GM21723 (cell line): Measurements from ENCODE around the gene REC8.
A peak's percentile ranks its signal among the peaks of the same experiment; 100 is the strongest.
"Not testable (repeated sequence)": the region's sequence is repeated elsewhere in the genome, so short reads cannot be mapped to it uniquely, and the experiment has no call there.

ENCODE experiments used
- ATAC-seq: cut with Tn5 transposase; IDR thresholded peaks from one replicate; pipeline ENCODE4 v1.9.1; 2021; ENCODE audit warnings: mild to moderate bottlenecking, moderate library complexity; ENCODE audit not compliant: unreplicated experiment

Gene REC8

DNA sequence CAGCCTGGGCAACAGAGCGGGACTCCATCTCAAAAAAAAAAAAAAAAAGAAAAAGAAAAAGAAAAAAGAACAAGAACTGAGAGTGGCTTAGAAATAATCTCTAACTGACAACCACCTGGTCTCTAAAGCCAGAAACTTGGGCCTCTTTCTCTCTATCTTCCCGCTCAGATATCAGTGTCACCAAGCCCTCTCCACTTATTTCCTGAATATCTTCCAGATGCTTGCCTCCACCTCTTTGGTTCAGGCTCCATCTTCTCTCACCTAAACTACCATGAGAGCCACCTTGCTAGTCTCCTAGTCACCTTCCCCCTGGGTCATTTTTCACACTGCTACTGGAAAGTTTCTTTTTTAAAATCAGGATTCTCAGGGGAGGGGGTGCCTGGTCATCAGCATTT is 25.2 kb downstream of the REC8 start:
- ATAC-seq: no peak

DNA sequence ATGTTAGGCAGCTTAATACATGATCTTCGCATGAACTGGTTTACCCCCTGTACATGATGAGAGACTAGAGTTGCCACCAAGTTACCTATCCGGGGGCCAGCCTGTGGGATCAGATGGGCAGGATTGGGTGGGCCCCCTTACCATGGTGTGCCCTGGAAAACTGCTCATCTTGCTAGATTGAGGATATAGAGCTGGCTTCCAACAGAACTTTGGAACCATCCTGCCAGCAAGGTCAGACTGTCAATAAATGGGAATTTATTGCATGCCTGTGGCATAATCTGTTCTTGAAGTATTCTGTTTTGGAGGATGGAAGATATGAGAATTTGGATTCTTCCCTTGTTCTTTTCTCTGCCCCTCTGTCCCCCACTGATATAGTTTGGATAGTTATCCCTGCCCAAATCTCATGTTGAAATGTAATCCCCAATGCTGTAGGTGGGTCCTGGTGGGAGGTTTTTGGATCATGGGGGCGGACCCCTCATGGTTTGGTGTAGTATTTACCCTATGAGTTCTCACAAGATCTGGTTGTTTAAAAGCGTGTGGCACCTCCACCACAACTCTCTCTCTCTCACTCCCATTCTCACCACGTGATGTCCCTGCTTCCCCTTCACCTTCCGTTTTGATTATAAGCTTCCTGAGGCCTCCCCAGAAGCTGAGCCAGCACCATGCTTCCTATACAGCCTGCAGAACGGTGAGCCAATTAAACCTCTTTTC is 27.1 kb downstream of the REC8 start:
- ATAC-seq: no peak

DNA sequence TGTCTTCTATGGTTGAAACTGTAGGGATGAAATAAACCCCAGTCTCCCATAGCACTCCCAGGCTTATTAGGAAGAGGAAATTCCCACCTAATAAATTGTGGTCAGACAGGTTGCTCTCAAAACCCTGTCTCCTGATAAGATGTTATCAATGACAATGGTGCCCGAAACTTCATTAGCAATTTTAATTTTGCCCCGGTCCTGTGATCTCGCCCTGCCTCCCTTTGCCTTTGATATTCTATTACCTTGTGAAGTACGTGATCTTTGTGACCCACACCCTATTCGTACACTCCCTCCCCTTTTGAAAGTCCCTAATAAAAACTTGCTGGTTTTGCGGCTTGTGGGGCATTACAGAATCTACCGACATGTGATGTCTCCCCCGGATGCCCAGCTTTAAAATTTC is 30.7 kb downstream of the REC8 start:
- not testable (repeated sequence) for ATAC-seq

DNA sequence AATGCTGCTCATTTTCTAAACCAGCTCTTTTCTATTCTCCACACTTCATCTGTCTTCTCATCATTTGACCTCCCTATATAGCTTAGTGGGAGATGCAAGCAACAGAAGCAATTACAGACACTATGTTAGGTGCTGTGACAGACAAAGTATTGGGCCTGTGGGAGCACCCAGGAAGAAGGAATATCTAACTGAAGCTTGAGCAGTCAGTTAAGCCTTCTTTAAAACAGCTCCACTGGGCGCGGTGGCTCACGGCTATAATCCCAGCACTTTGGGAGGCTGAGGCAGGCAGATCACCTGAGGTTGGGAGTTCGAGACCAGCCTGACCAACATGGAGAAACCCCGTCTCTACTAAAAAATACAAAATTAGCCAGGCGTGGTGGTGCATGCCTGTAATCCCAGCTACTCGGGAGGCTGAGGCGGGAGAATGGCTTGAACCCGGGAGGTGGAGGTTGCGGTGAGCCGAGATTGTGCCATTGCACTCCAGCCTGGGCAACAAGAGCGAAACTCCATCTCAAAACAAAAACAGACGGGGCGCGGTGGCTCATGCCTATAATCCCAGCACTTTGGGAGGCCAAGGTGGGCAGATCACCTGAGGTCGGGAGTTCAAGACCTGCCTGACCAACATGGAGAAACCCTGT is 31.5 kb downstream of the REC8 start:
- not testable (repeated sequence) for ATAC-seq

DNA sequence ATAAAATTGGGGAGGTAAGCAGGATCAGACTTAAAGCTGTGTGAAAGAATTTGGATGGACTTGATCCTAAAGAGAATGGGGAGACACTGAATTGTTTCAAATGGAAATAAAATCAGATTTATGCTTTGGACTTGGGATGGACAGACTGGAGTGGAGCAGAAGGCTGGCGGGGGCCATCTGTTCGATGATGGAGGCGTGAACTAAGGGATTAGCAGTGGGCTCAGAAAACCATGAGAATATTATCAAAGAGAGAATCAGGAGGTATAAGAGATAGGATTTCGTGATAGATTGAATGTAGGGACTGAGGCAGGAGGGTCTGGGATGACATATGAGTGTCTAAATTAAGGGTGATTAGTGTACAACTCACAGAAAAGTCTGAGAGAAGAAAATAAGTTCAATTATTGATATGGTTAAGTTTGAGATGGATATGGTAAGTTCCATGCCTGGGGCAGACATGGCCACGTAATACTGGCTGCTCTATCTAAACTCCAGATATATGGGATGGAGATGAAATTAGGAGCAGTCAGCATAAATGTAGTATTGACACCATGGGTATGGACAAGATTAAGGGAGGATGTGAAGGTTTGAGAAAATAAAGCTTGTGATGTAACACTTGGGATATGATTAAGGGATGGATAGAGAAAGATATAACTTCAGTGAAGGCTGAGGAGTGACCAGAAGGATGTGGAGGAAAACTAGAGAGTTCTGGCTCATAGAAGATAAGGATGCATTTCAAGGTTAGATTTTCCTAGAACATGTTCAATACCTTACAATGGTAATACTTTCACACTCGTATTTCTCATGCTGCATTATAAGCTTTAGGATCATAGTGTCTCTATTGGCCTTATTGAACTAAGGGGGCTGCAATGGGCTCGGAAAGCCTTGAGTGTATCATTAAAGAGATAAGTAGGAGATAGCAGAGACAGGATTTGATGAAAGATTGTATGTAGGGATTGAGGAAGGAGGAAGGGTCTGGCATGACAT is 32.6 kb downstream of the REC8 start:
- ATAC-seq: no peak

DNA sequence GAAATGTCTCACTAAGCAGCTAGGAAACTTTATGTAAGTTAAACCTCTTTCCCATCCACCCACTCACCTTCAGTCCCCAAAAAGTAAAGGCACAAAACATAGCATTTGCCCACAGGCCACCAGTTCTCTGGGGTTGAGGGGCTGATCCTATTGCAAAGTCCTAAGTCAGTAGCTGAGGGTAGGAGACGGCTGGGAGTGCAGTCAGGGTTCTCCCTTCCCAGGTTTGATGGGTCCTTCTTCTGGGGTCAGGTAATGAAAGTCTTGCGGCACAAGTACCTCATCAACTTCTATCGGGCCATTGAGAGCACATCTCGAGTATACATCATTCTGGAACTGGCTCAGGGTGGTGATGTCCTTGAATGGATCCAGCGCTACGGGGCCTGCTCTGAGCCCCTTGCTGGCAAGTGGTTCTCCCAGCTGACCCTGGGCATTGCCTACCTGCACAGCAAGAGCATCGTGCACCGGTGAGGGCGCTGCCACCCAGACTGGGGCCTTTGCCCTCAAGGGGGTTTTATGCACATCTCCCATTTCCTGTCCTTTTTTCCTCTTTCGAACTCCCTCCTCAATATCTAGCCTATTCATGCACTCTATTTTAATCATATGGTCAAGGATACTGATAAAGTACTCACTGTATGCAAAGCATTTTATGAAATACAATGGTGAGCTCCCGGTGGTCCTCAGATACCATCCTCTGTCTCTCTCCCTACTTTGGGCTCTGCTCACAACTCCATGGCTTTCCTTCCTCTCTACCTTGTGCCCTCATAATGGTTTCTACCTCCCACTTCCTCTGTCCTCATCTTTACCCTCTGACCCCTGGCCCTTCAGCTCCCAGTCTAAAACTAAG is 34.6 kb downstream of the REC8 start:
- ATAC-seq: no peak

DNA sequence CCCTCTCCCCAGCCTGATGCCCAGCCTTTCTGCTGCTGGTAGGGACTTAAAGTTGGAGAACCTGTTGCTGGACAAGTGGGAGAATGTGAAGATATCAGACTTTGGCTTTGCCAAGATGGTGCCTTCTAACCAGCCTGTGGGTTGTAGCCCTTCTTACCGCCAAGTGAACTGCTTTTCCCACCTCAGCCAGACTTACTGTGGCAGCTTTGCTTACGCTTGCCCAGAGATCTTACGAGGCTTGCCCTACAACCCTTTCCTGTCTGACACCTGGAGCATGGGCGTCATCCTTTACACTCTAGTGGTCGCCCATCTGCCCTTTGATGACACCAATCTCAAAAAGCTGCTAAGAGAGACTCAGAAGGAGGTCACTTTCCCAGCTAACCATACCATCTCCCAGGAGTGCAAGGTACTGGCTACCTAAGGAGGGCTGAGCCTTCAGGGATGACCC is 35.2 kb downstream of the REC8 start:
- no peak for ATAC-seq

DNA sequence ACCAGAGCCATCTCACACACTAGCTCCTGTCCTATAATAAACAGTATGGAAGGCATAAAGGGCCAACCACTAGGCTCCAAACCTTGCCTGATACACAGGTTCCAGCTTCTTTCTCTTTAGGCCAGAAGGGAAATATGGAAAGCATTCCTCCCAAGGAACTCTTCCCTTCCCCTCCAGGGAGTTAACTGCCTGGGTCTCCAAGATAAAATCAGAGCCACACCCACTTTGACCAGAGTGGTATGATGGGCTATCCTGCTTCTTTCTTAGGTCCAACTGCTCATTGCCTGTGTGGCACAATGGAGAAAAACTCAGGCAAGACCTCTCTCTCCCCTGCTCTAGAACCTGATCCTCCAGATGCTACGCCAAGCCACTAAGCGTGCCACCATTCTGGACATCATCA is 35.7 kb downstream of the REC8 start:
- no peak for ATAC-seq

DNA sequence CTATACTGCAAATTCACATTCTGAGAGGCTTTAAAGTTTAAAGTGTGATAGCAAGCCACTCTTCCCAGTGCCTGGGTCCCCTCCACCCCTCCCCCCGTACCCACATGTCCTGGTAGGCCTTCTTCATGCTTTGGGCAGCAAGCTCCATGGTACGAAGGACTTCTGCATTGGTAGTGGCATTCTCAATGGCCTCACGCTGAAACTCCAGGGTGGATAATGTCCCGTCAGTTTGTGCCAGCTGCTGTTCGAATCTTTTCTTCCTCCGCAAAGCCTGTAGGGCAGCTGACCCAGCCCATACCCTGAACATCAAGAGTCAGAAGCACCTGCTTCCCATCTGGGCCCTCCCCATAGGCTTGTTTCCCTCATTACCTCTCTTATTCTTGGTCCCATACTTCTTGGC is 39.4 kb downstream of the REC8 start:
- no peak for ATAC-seq

DNA sequence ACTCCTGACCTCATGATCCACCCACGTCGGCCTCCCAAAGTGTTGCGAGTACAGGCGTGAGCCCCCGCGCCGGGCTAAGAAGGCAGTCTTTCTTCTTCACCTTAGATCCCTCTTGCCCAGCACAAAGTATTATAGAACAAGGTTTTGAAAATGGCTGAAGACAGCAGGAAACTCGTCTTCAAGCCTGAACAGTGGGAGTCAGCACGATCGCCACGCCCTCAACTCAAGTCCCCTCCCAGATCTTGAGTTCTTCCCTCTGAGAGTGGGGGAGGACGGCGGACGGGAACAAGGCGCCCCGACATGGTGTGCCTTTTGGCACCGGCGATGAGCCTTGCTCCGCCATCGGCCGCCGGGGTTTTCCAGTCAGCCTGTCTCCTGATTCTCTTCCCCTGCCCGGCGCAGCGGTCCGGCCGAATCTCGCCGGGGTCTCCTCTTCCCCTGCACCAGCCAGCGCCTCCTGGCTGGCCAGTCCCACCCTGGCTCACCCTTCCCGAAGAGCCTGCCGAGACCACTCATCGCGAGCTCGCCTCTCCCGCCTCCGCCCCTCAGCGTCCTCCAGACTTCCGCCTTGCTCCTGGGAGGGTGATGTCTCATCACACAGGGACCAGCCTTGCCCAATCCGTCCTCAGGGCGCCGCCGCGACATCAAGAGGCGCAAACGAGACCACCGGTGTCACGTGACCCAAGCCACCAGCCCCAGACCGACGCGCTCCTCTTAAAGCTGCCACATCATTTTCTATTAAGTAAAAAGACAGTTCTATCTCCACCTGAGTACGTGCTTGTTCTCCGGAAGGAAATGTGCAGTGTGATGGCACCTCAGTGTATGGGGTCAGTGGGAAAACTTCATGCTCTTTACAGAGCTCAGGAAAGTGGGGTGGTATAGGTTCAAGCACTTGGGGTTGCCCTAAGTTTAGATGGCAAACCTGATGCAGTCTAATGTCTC is 41.3 kb downstream of the REC8 start, which contains the start of gene CHMP4A:
Gene CHMP4A, minus strand, starts transcription at position 565 of the 942 bp plus-strand sequence. Its CDS starts 49 bp downstream, at position 516.
- ATAC-seq: peak; percentile 79

DNA sequence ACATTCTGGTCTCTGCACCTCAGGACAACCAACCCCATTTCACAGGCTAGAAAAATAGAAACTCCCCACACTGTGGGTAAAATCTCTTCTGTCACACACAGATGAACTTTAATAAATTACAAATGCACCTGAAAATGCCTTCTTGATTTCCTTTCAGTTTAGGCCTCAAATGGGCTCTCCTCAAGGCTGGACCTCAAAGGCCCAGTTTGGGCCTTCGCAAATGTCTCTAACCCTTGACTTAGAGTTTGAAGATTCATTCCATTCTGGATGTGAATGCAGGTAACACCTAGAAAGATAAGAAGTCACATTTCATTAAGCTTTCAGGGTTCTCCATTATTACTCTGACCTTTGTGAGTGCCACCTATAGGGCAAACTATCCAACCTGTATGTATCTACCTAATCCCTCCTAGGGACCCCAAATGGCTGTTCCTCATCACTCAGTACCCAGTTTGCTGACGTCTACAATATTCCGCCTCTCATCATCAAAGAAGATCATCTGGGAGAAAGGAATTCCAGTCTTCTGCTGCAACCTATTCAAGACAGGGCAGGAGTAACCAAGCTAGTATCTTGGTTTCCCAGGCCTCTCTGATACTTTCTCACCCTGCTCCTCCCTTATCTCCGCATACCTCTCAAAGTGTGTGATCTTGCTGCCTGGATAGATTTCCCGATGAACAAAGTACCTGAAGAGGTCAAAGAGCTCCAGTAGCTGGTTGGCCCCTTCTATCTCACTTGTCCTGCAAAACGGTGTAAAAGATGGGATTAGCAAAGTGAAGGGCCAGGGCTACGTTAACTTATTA is 42.2 kb downstream of the REC8 start:
- ATAC-seq: no peak

DNA sequence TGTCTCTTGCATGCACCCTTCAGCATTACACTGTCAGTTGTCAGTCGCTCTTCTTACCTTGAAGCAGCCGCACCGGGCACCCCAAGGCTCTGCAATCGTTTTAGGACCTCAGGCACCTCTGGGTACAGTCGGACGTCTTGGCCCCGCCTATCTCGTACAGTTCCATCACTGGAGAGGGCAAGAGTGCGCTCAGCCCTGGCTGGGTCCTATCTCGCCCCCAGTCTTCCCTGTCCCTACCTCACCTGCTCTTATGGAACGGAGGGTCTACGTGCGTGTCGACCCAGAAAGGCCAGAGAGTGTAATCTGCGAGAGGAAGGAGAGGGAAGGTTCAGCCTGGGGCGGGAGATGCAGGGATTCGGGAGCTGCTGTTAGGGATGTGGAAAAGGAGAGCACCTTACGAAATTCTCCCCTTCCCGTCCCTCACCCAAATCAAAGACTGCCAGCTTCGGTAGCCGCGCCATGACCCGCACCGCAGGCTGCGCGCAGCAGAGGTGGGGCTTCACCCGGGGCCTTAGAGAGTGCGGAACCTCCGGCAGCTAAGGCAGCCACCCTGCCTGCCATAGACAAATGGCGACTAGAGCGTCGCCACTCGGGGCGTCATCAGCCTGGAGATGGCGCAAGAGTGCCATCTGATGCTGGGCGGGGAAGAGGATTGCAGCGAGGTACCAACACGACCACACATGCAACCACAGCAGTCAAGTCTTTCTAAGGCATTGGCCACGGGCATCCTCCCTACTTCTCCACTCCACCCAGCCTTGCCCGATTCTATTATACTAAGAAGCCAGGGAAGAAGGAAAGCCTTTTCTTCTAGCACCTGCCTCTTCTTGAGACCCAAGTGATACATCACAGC is 43.8 kb downstream of the REC8 start, which contains the start of gene MDP1:
Gene MDP1, minus strand, starts transcription at position 572 of the 850 bp plus-strand sequence. Its CDS starts 111 bp downstream, at position 461.
- peak; percentile 67 for ATAC-seq

DNA sequence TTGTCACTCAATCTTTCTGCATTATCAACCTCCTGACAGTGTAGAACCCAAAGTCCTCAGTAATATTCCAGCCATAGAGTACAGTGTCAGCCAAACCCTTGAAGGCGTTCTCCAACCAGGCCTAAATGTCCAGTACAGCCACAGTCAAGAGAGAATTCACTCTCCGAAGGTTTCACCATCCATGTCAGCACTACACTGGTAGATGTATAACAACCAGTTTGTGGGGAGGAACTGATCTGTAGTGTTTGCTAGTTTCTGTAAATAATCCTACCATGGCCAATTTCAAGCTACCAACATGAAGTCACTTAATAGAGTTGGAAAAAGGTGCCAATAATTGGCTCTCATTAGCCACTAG is 44.4 kb downstream of the REC8 start:
- ATAC-seq: no peak

DNA sequence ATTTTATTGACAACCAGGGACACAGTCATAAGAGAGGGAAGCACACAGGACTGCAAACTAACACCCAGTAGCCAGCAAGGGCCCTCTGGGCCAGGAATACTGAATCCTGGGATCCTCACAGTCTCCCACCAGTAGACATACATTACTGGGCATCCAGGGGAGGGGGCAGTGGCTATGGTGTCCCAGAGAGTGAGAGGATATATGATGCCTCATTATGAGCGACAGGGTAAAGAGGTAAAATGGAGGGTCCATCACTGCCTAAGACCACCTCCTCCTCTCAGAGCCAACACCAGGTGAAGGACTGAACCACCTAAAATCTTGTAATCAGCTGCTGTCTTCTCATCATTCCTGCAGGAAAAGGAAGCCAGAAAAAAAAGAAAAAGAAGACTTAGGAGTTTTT is 45.0 kb downstream of the REC8 start:
- not testable (repeated sequence) for ATAC-seq

DNA sequence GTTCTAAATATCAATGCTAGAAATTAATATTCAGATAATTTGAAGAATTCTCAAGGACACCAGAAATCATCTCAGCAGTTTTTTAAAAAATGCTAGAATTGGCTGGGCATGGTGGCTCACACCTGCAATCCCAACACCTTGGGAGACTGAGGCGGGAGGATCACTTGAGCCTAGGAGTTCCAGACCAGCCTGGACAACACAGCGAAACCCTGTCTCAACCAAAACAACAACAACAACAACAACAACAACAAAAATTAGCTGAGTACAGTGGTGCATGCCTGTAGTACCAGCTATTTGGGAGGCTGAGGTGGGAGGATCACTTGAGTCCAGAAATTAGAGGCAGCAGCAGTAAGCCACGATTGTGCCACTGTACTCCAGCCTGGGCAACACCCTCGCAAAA is 47.2 kb downstream of the REC8 start:
- no peak for ATAC-seq

DNA sequence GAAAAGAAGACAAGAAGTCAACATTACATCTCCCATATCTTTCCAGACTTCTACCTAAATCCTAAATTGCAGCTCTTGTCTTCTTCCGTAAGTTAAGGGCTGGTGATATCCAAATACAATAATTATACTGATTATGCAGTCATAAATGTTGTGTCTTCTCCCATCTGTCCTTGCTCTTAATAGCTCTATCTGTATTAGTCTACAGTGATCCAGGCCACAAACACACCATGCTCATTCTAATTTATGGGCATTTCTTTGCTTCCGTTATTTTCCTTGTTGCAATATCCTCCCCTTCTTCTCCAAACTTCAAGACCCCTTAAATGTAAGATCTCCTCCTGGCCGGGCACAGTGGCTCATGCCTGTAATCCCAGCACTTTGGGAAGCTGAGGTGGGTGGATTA is 47.6 kb downstream of the REC8 start:
- no peak for ATAC-seq

DNA sequence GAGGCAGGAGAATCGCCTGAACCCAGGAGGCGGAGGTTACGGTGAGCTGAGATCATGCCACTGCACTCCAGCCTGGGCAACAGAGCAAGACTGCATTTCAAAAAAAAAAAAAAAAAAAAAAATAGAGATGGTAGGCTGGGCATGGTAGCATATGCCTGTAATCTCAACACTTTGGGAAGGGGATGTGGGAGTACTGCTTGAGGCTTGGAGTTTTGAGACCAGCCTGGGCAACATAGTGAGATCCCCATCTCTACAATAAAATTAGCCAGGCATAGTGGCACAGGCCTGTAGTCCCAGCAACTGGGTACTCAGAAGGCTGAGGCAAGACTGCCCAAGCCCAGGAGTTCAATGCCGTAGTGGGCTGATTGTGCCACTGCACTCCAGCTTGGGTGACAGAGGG is 51.1 kb downstream of the REC8 start:
- not testable (repeated sequence) for ATAC-seq
